HG03457 (cell line): ENCODE data around the gene FBXL19.

Experiments used
- ATAC-seq: cut with Tn5 transposase; IDR thresholded peaks from one replicate; pipeline ENCODE4 v1.9.1; 2021; ENCODE audit warnings: moderate number of reproducible peaks; ENCODE audit not compliant: unreplicated experiment

The FBXL19 gene

GRCh38 chr16:30942426-30942806 is 19.0 kb downstream of the FBXL19 start:
- ATAC-seq = no peak

GRCh38 chr16:30944352-30944751 is 21.0 kb downstream of the FBXL19 start:
- no peak for ATAC-seq

- no peak for ATAC-seq
Measured at GRCh38 chr16:30946671-30947540, 23.5 kb downstream of the FBXL19 start.

DNA sequence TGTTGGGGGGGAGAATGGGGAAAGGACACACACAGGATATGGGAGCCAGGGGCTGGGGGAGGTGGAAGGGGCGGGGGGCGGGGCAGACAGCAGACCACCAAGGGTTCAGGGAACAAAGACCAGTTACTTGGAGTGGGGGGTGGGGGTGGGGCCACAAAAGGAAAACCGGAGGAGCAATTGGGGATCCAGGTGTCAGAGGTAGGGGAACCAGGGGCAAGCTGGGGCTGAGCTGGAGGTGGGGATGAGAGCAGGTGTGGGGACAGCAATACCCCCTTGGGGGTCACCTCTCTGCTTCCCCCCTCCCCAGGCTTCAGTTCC is 24.1 kb downstream of the FBXL19 start:
- ATAC-seq = no peak

DNA sequence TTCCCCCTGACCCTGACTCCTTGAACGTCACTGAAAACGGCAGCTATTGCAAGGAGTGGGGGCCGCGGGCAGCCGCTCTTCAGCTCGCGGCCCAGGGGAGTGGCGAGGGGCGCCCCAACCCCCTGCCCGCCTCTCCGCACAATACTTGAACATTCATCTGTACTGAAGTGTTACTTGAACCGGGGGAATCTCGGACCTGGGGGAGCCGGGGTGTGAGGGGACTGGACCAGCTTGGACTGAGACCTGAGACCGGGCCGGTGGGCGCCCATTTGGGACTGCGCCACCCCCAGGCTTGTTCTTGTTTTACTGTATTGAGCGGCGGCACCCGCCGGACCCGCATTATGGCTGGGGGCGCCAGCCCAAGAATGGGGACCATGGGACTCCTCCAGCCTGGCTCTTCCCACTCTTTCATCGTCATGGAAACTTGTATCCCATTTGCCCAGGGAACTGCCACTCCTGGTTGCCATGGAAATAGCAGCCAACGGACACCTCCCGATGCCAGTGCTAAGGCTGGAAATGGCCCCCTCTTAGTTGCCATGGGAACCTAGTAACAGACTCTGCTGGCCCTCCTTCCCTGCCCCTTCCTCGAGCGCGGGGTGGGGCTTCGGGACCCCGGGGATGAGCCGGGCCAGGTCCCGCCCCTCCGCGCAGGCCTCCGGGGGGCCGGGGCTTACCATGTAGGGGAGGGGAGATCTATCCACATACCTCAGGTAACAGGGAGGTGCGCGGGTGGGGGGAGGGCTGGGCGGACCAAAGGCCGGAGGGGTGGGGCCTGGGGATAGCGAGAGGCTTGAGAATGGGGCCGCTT is 24.7 kb downstream of the FBXL19 start:
- ATAC-seq = no peak

DNA sequence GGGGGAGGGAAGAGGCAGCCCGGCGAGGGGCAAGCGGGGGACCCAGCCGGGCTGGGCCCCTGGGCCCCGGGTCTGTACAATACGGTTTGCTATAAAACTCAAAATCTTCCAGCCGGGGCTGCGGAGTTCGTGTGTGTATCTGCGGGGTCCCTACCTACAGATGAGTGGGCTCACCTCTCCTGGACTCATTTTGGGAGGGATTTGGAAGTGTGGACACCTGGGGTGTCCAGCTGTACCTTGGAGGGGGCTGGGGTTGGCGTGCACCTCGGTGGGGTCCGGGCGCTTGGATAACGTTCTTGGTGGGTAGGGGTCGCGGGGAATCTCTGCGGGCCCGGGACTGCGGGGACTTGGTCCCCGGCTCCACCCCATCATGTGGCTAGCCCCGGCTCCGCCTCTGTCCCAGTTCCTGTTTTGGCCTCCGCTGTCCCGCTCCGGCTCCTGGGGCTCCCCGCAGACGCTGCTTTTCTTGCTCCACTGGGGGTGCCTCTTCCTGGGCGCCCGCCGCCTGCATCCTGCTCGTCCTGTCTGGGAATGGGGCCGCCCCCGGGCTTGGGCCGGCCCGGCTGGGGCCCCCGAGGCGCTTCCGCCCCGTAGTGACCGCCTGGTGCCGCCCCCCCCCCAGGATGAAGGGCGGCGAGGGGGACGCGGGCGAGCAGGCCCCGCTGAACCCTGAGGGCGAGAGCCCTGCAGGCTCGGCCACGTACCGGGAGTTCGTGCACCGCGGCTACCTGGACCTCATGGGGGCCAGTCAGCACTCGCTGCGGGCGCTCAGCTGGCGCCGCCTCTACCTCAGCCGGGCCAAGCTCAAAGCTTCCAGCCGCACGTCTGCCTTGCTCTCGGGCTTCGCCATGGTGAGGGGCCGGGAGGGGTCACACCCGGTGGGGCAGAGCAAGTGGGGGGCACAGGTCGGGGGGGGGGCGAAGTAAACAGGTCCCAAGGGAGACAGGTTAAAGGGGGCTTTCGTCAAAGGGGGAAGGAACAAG is 25.6 kb downstream of the FBXL19 start, which contains the start of gene ORAI3:
Gene ORAI3, plus strand, starts transcription at position 402 of the 983 bp plus-strand sequence. Its CDS starts 222 bp downstream, at position 624.
- peak; percentile 47 for ATAC-seq

DNA sequence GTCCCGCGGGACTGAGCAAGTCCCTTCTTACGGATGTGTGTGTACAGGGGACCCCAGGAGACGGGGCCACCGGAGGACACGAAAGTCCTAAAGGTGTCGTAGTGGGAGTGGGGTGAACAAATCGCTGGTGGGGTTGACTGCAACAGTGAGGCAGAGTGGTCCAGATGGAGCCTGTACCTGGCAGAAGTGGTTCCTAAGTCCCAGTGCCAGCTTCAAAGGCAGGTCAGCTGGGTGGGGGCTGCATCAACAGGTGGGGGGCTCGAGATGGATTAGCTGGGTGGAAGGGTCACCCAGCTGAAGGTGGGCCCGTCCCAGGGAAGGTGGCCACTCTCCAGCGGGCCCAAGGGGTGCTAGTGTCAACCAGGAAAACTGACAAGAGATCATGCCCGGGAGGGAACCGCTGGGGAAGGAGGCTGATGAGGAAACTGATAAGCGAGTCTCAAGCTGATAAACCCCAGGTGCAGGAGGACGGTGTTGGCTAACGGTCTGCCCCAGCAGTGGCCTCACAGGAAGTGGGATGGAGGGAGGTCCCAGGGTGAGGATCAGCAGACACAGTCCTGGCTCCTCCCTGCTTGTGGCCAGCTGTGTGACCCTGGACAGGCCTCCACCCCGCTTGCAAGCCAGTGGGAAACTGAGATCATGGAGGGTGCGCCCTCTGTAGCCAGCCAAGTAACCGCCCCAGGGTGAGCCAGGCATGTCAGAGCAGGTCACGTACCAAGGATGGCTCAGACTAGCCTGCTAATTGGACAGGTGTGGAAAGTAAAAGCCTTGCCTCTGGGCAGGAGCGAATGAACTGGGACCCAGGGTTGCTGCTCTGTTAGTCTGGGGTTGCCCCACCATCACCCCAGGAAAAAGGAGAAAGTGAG is 26.5 kb downstream of the FBXL19 start:
- ATAC-seq = no peak

- no peak for ATAC-seq
Measured at GRCh38 chr16:30950516-30951065, 27.2 kb downstream of the FBXL19 start.

DNA sequence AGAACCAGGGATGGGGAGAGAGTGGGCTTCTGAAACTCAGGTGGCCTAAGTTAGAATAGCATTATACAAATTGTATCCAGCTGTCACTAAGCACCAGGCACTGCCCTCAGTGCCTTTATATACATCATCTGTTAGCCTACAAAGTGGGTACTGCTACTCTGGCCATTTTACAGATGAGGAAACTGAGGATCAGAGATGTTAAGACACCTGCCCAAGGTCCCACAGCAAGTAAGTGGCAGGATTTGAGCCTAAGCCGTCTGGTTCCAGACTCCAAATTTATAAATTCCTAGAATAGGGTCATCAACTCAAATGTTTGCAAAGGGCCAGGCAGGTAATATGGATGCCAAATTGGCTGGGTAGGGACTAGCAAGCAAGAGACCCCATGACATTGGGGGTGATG is 27.8 kb downstream of the FBXL19 start:
- no peak for ATAC-seq

DNA sequence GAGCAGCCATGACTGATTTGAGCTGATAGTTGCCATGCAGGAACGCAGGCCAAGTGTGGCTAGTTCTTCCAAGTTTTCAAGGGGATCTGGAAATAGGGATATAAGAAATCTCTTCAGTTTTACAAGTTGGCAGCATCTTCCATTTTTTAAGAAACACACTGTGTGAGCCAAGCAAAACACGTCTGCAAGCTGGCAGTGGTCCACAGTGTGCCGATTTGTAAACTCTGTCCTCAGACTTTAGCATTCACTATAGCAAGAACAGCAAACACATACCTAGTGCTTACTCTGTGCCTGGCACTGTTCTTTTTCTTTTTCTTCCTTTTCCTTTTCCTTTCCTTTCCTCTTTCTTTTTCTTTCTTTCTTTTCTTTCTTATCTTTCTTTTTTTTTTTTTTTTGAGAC is 28.4 kb downstream of the FBXL19 start:
- no peak for ATAC-seq

DNA sequence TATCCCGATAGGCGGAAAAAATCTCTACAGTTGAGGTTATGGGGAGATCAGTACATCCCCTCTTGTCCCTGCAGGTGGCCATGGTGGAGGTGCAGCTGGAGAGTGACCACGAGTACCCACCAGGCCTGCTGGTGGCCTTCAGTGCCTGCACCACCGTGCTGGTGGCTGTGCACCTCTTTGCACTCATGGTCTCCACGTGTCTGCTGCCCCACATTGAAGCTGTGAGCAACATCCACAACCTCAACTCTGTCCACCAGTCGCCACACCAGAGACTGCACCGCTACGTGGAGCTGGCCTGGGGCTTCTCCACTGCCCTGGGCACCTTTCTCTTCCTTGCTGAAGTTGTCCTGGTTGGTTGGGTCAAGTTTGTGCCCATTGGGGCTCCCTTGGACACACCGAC is 29.7 kb downstream of the FBXL19 start:
- ATAC-seq = no peak

DNA sequence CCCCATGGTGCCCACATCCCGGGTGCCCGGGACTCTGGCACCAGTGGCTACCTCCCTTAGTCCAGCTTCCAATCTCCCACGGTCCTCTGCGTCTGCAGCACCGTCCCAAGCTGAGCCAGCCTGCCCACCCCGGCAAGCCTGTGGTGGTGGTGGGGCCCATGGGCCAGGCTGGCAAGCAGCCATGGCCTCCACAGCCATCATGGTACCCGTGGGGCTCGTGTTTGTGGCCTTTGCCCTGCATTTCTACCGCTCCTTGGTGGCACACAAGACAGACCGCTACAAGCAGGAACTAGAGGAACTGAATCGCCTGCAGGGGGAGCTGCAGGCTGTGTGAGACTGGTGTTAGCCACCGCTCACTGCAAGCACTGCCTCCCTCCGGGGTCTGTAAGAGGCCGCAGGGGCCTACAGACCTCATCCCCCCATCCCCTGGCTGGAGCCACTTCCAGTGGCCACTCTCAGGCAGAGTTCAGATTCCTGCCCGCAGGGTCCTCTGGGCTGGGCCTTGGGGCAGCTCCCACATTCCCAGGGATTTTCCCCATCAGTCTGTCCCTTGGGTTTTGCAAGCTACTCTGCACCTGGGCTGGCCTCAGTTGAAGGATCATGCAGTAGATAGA is 30.2 kb downstream of the FBXL19 start:
- ATAC-seq = no peak

- no peak for ATAC-seq
Measured at GRCh38 chr16:30954993-30955392, 31.6 kb downstream of the FBXL19 start.

GRCh38 chr16:30956601-30957455 is 33.5 kb downstream of the FBXL19 start:
- ATAC-seq = peak; percentile 26

DNA sequence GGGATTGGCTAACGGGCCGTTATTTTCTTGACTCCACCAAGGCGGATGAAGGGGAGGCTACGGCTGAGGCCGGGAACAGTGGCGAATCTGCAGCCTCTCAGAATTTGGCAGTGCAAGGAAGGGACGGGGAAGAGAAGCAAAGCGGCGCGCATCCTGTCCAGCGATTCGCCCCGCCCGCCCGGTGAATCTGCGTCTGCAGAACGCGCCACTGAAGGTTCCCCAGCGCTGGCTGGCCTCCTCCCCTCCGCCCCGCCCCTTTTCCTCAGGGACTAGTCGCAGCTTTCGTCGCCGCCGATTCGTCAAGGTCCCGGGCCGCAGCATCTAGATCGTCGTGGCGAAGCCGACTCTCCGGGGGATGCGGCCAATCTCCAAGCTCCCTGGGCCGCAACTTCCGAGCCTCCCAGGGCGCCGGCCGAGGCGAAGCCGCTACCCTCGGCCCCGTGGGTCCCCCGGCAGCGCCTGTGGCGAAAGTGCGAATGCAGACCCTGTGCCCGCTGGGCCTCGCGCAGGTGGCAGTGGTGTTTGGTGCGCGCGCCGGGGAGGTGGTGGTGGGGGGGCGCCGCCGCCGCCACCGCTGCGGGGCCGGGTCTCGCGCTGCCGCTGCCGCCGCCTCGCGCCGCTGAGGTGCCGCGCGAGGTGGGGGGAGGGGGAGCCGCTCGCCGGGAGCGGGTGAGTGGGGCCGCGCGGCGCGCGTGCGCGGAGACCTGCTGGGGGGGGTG is 34.2 kb downstream of the FBXL19 start, which contains the start of gene SETD1A:
Gene SETD1A, plus strand, starts transcription at position 299 of the 719 bp plus-strand sequence. CDS start 978 bp downstream, outside the sequence.
- ATAC-seq = peak; percentile 46

DNA sequence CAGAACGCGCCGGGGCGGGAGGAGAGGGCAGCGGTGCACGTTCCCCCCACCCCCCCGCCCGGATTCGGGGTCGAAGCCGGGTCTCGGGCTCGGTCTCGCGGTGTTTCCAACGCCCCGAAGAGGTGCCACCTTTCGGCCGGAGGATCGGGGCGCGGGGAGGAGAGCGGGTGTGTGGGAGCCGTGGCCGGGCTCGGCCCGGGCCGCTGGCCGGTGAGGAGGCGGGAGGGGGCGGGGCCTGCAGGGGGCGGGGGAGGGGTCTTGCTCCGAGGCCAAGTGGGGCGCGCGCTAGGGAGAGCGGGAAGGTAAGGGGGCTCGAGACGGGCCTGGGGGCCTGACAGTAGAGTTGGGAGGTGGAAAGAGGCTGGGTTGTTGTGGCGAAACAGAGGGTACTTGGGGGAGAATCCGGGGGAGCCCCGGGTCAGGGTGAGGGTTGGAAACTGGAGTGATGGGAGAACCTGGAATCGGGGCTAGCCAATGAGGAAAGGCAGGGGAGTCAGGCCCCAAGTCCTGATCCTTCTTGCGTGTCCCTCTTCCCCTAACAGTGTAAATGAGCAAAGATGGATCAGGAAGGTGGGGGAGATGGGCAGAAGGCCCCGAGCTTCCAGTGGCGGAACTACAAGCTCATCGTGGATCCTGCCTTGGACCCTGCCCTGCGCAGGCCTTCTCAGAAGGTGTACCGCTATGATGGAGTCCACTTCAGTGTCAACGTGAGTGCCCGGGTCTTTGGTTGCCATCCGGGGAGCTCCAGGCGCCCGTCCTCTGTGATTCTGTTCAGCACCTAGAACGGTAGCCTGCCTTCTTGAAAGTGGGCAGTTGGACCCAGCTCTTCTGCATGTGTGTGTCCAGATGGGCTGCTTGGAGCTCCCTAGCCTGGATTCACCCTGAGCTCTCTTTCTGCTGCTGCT is 35.1 kb downstream of the FBXL19 start:
- no peak for ATAC-seq
